Caki2 (cell line): Measurements from ENCODE around the gene SLC2A4. TPM values are rescaled to one million over a fixed set of nuclear protein-coding genes. Genes with fewer than 3 reads are reported as not detected.

ENCODE experiments used
- DNase-seq: peaks from one replicate; pipeline ENCODE4 v3.0.0-alpha.2; 2015; ENCODE audit warnings: low read depth
- in situ Hi-C: cut with HindIII; loops from 2 replicates; pipeline ENCODE4 v1.10.0; 2016; ENCODE audit warnings: low sequenced_read_pairs, low pct_unique_long_range_greater_than_20kb, mixed read lengths
- total RNA-seq: library from RNA; depleted of rRNA; stranded (reverse); fragments of >200 nt; shearing (Covaris generic); gene quantifications from 2 replicates; pipeline ENCODE4 v1.2.3, GENCODE V29; 2014; ENCODE audit warnings: low replicate concordance

The SLC2A4 gene
- total RNA-seq, 1 experiment from 2014 or later, result not detected

- in situ Hi-C loops, result no loop called here
- no peak for DNase-seq
Measured at GRCh38 chr17:7292194-7292593, 10.7 kb downstream of the SLC2A4 start.

GRCh38 chr17:7292729-7293128 is 11.2 kb downstream of the SLC2A4 start:
- no peak for DNase-seq
- in situ Hi-C loops, result no loop called here

- in situ Hi-C loops, result no loop called here
Measured at GRCh38 chr17:7293159-7293558, 11.6 kb downstream of the SLC2A4 start.

GRCh38 chr17:7293816-7294613 is 12.5 kb downstream of the SLC2A4 start:
- in situ Hi-C loops, result no loop called here
- no peak for DNase-seq

More at GRCh38 chr17:7293159-7293558, 11.6 kb downstream of the SLC2A4 start:
- DNase-seq, result no peak

- DNase-seq, result peak; percentile 58
- in situ Hi-C loops, result no loop called here
Measured at GRCh38 chr17:7294614-7295153, 13.2 kb downstream of the SLC2A4 start, which contains the start of gene YBX2. YBX2 (minus strand) TSS chr17:7294639; CDS start chr17:7294500, 139 bp downstream.

- DNase-seq, result no peak
- in situ Hi-C loops, result no loop called here
Measured at GRCh38 chr17:7295230-7296180, 14.0 kb downstream of the SLC2A4 start.

GRCh38 chr17:7296189-7296861 is 14.8 kb downstream of the SLC2A4 start:
- in situ Hi-C loops, result no loop called here
- peak; percentile 70 for DNase-seq

GRCh38 chr17:7304179-7304578 is 22.7 kb downstream of the SLC2A4 start:
- in situ Hi-C loops, result no loop called here

GRCh38 chr17:7306911-7307685 is 25.6 kb downstream of the SLC2A4 start, which contains the start of gene EIF5A:
EIF5A (plus strand) TSS chr17:7307628; CDS start chr17:7309636, 2,008 bp downstream.
- peak; percentile 99 for DNase-seq
- in situ Hi-C loops, result no loop called here

More at GRCh38 chr17:7304179-7304578, 22.7 kb downstream of the SLC2A4 start:
- DNase-seq, result no peak

GRCh38 chr17:7307686-7308624 is 26.4 kb downstream of the SLC2A4 start:
- in situ Hi-C loops, result no loop called here
- peak; percentile 16 for DNase-seq

- DNase-seq, result peak; percentile 83
- in situ Hi-C loops, result no loop called here
Measured at GRCh38 chr17:7308625-7309433, 27.3 kb downstream of the SLC2A4 start.

- in situ Hi-C loops, result no loop called here
- no peak for DNase-seq
Measured at GRCh38 chr17:7309628-7310027, 28.1 kb downstream of the SLC2A4 start.

GRCh38 chr17:7311110-7311705 is 29.7 kb downstream of the SLC2A4 start:
- in situ Hi-C loops, result no loop called here

GRCh38 chr17:7312432-7313087 is 31.0 kb downstream of the SLC2A4 start:
- in situ Hi-C loops, result no loop called here
- DNase-seq, result no peak

More at GRCh38 chr17:7311110-7311705, 29.7 kb downstream of the SLC2A4 start:
- no peak for DNase-seq
